SK-N-SH (cell line): Measurements from ENCODE around the gene DCAF6. TPM values are rescaled to one million over a fixed set of nuclear protein-coding genes. Genes with fewer than 3 reads are reported as not detected.

Source experiments
- CTCF ChIA-PET: fragments of 300-600, 350-600 bp; formaldehyde crosslinking; extraction: SDS; loops from one replicate; lab custom pipeline; 2021; lab: Yijun Ruan, JAX
- POLR2A ChIA-PET: fragments of 350-600 bp; sonication (Branson Sonifier 250); formaldehyde crosslinking; extraction: SDS; loops from one replicate; lab custom pipeline; 2020; ENCODE audit warnings: antibody characterized with exemption, inconsistent platforms; lab: Yijun Ruan, JAX
- DNase-seq: peaks from one replicate; pipeline ENCODE4 v3.0.0; 2012
- H2AFZ ChIP-seq: fragments of 200-600 bp; sonication (generic); 2 replicates; pipeline ENCODE4 v1.8.1; 2016; ENCODE audit warnings: antibody characterized with exemption, mild to moderate bottlenecking, low read depth
- H3F3A ChIP-seq: fragments of 200-600 bp; sonication (generic); replicated peaks from 2 replicates; pipeline ENCODE3; 2016; ENCODE audit warnings: antibody characterized with exemption, mild to moderate bottlenecking; ENCODE audit not compliant: insufficient read depth
- H3K27ac ChIP-seq, 2 experiments: fragments of 200-500 bp in 1 of 2; fragments of 200-600 bp in 1 of 2; sonication (Bioruptor generic) in 1 of 2; sonication (generic), shearing (Covaris generic) in 1 of 2; 2 replicates each; pipeline versions ENCODE4 v1.5.1 to v1.6.1; 2014 to 2016; ENCODE audit warnings: low read depth in 2 of 2, inconsistent platforms in 1 of 2, low read length in 1 of 2, mild to moderate bottlenecking in 1 of 2, mixed read lengths in 1 of 2
- H3K27me3 ChIP-seq: fragments of 200-600 bp; sonication (generic), shearing (Covaris generic); 2 replicates; pipeline ENCODE4 v1.6.1; 2016; ENCODE audit warnings: mixed run types; ENCODE audit not compliant: insufficient read depth
- H3K36me3 ChIP-seq, 2 experiments: fragments of 200-500 bp in 1 of 2; fragments of 200-600 bp in 1 of 2; sonication (Bioruptor generic) in 1 of 2; sonication (generic) in 1 of 2; replicated peaks in 1 of 2; 2 replicates each; pipeline versions ENCODE3 to v1.5.1; 2014 to 2016; ENCODE audit warnings: low read length in 1 of 2, mild to moderate bottlenecking in 1 of 2; ENCODE audit not compliant: insufficient read depth in 2 of 2, control insufficient read depth in 1 of 2
- H3K4me1 ChIP-seq, 2 experiments: fragments of 200-500 bp in 1 of 2; fragments of 200-600 bp in 1 of 2; sonication (Bioruptor generic) in 1 of 2; sonication (generic), shearing (Covaris generic) in 1 of 2; 2 replicates each; pipeline versions ENCODE4 v1.5.1 to v1.6.1; 2014 to 2016; ENCODE audit warnings: low read depth in 1 of 2, low read length in 1 of 2, mixed run types in 1 of 2; ENCODE audit not compliant: insufficient read depth in 2 of 2, control insufficient read depth in 1 of 2
- H3K4me2 ChIP-seq: fragments of 200-600 bp; sonication (generic), shearing (Covaris generic); 2 replicates; pipeline ENCODE4 v1.6.1; 2017; ENCODE audit warnings: mixed run types
- H3K4me3 ChIP-seq, 2 experiments: fragments of 200-500 bp in 1 of 2; fragments of 200-600 bp in 1 of 2; sonication (Bioruptor generic) in 1 of 2; sonication (generic), shearing (Covaris generic) in 1 of 2; 2 replicates each; pipeline versions ENCODE4 v1.5.1 to v1.8.1; 2014 to 2016; ENCODE audit warnings: low read depth in 2 of 2, inconsistent platforms in 1 of 2, low read length in 1 of 2, mild to moderate bottlenecking in 1 of 2, mixed read lengths in 1 of 2, moderate library complexity in 1 of 2
- H3K79me2 ChIP-seq: fragments of 200-600 bp; sonication (generic); 2 replicates; pipeline ENCODE4 v1.8.1; 2017; ENCODE audit warnings: mild to moderate bottlenecking; ENCODE audit not compliant: insufficient read depth
- H3K9ac ChIP-seq: fragments of 200-600 bp; sonication (generic); 2 replicates; pipeline ENCODE4 v1.6.1; 2017; ENCODE audit warnings: mixed run types
- H3K9me2 ChIP-seq: fragments of 200-600 bp; sonication (generic); 2 replicates; pipeline ENCODE4 v1.6.1; 2017; ENCODE audit warnings: mixed run types
- H3K9me3 ChIP-seq: fragments of 200-600 bp; sonication (generic); 2 replicates; pipeline ENCODE4 v1.6.1; 2017; ENCODE audit warnings: mixed run types, mild to moderate bottlenecking, moderate library complexity
- H4K20me1 ChIP-seq: fragments of 200-600 bp; sonication (generic); 2 replicates; pipeline ENCODE4 v1.6.1; 2017; ENCODE audit warnings: mild to moderate bottlenecking, mixed run types; ENCODE audit not compliant: insufficient read depth
- CTCF ChIP-seq: fragments of 200-600 bp; sonication (generic); IDR thresholded peaks from 2 replicates; pipeline ENCODE4 v1.6.1; 2017; ENCODE audit warnings: antibody characterized with exemption, mild to moderate bottlenecking, moderate library complexity
- ELF1 ChIP-seq: IDR thresholded peaks from 2 replicates; pipeline ENCODE4 v1.4.0; 2012
- EZH2phosphoT487 ChIP-seq: fragments of 200-600 bp; sonication (generic); IDR thresholded peaks from 2 replicates; pipeline ENCODE4 v1.6.1; 2017; ENCODE audit warnings: low read depth, mixed run types, mild to moderate bottlenecking, antibody characterized with exemption, moderate library complexity, borderline replicate concordance
- FOXJ3 ChIP-seq: sonication (generic); formaldehyde crosslinking; IDR thresholded peaks from 2 replicates; pipeline ENCODE4 v1.5.1; 2020; ENCODE audit warnings: mild to moderate bottlenecking, missing genetic modification reagents
- FOXM1 ChIP-seq: IDR thresholded peaks from 2 replicates; pipeline ENCODE4 v1.4.0; 2012; ENCODE audit warnings: low read depth, mild to moderate bottlenecking
- GATA2 ChIP-seq: sonication (generic); formaldehyde crosslinking; IDR thresholded peaks from 2 replicates; pipeline ENCODE4 v1.5.0; 2020; ENCODE audit warnings: mild to moderate bottlenecking, missing genetic modification reagents
- IRF3 ChIP-seq: fragments of 150-350 bp; IDR thresholded peaks from 2 replicates; pipeline ENCODE4 v1.6.1; 2016; ENCODE audit warnings: mild to moderate bottlenecking, low read depth, low read length
- REST ChIP-seq: IDR thresholded peaks from 2 replicates; pipeline ENCODE4 v1.6.1; 2012; ENCODE audit warnings: mild to moderate bottlenecking, low read depth, low read length, moderate library complexity
- RFX5 ChIP-seq: IDR thresholded peaks from 2 replicates; pipeline ENCODE4 v1.6.1; 2012; ENCODE audit warnings: mild to moderate bottlenecking, improper control_type of control experiment, low read length
- TAF1 ChIP-seq: IDR thresholded peaks from 2 replicates; pipeline ENCODE4 v1.6.1; 2012; ENCODE audit warnings: low read depth, mild to moderate bottlenecking, low read length, moderate library complexity, borderline replicate concordance
- USF1 ChIP-seq: IDR thresholded peaks from 2 replicates; pipeline ENCODE4 v1.4.0; 2012; ENCODE audit warnings: low read depth, borderline replicate concordance
- YY1 ChIP-seq: IDR thresholded peaks from 2 replicates; pipeline ENCODE4 v1.4.0; 2012; ENCODE audit warnings: low read depth, mild to moderate bottlenecking
- WGBS: methylation state at CpG from one replicate; pipeline ENCODE4 v1.1.6; 2017; ENCODE audit warnings: low lambda C conversion rate; 5-methylcytosine and 5-hydroxymethylcytosine counted together
- polyA plus RNA-seq, 3 experiments: library from polyadenylated mRNA; depleted of rRNA; stranded (reverse); fragments of >200 nt; gene quantifications; 2 replicates each; pipeline ENCODE4 v1.2.3, GENCODE V29; 2012

DCAF6 gene
- polyA plus RNA-seq, 1 of the 3 experiments (the other 2 are of a cell fraction) = 31.3 TPM

GRCh38 chr1:167899253-167899681 is 37.2 kb upstream of the DCAF6 start:
- Histone ChIP-seq H3K4me3 (no peak overlapping the region), H4K20me1 (no peaks in the 10 kb centered on the region), H3K27ac (no peak overlapping the region), H3K9me2 (no peaks in the 10 kb centered on the region)
- TF ChIP-seq GATA2 (no peak), EZH2phosphoT487 (no peak), TAF1 (no peak), IRF3 (no peak), REST (no peak), RFX5 (no peak), FOXJ3 (CRISPR knock-in tag) (no peak), YY1 (no peak), FOXM1 (no peak), USF1 (no peak), ELF1 (no peak), CTCF (no peak)
- TF ChIP-seq, all 33 proteins: peak for 0
- no peaks in the 10 kb centered on the region for H3K79me2 ChIP-seq
- no peak overlapping the region for H3K9ac ChIP-seq
- WGBS = 83% methylated on average over 4 of the region's 4 CpGs
- no peaks in the 10 kb centered on the region for H3F3A ChIP-seq
- POLR2A ChIA-PET = no interaction called here
- H3K4me1 ChIP-seq = no peaks in the 10 kb centered on the region
- no peak for DNase-seq
- CTCF ChIA-PET = no interaction called here
- no peaks in the 10 kb centered on the region for H3K36me3 ChIP-seq
- no peak overlapping the region for H2AFZ ChIP-seq
- no peak overlapping the region for H3K4me2 ChIP-seq
- no peaks in the 10 kb centered on the region for H3K27me3 ChIP-seq
- H3K9me3 ChIP-seq = no peaks in the 10 kb centered on the region
